HCT116 (cell line): ENCODE measurements around the gene TSPEAR. TPM values are rescaled to one million over a fixed set of nuclear protein-coding genes. Genes with fewer than 3 reads are reported as not detected.

Experiments
- ATAC-seq: fragments of 200-7000 bp; cut with Tn5 transposase; 2 replicates; pipeline ENCODE4 v1.9.1; 2020; ENCODE audit warnings: mild to moderate bottlenecking, moderate library complexity
- BruUV-seq: library from RNA; stranded (reverse); fragments of 400-500 nt; replicated peaks from 2 replicates; lab custom pipeline; 2021; lab: Mats Ljungman, UMichigan
- CTCF ChIA-PET: fragments of 300-600 bp; sonication (Branson Sonifier 250); formaldehyde crosslinking; loops from one replicate; lab custom pipeline; 2021; ENCODE audit warnings: antibody characterized with exemption; lab: Charles Lee
- POLR2A ChIA-PET: fragments of 300-600, 350-600 bp; sonication (Branson Sonifier 250); formaldehyde crosslinking; loops from one replicate; lab custom pipeline; 2021; ENCODE audit warnings: antibody characterized with exemption; lab: Charles Lee
- RAD21 ChIA-PET, 2 experiments: fragments of 300-600 bp; sonication (Branson Sonifier 250); formaldehyde crosslinking; loops; one replicate each; lab custom pipeline; 2023; ENCODE audit warnings: low total read pairs in 2 of 2; ENCODE audit not compliant: uncharacterized antibody in 2 of 2, unreplicated experiment in 2 of 2, low non-redundant PET in 1 of 2; lab: Charles Lee
- DNase-seq: peaks from one replicate; pipeline ENCODE4 v3.0.0-alpha.2; 2010; ENCODE audit warnings: low read depth, low spot score
- H2AFZ ChIP-seq: fragments of 200-600 bp; shearing (Covaris generic), sonication (generic); 2 replicates; pipeline ENCODE4 v1.6.1; 2017; ENCODE audit warnings: low read depth, mixed run types, mixed read lengths, antibody characterized with exemption, low read length; ENCODE audit not compliant: poor library complexity, severe bottlenecking
- H3K27ac ChIP-seq: 2 replicates; pipeline ENCODE4 v1.5.1; 2012; ENCODE audit warnings: low read depth, low read length
- H3K27me3 ChIP-seq: fragments of 200-600 bp; sonication (generic); 2 replicates; pipeline ENCODE4 v1.6.1; 2016; ENCODE audit warnings: mixed run types, low read length, mixed read lengths; ENCODE audit not compliant: insufficient read depth
- H3K36me3 ChIP-seq, 2 experiments: fragments of 200-500 bp in 1 of 2; fragments of 200-600 bp in 1 of 2; sonication (Bioruptor generic) in 1 of 2; sonication (generic) in 1 of 2; 2 replicates each; pipeline versions ENCODE4 v1.5.1 to v1.6.1; 2014 to 2016; ENCODE audit warnings: low read length in 2 of 2, inconsistent platforms in 1 of 2, mixed read lengths in 1 of 2, mixed run types in 1 of 2; ENCODE audit not compliant: insufficient read depth in 2 of 2, control insufficient read depth in 1 of 2
- H3K4me1 ChIP-seq, 2 experiments: fragments of 200-600 bp in 1 of 2; sonication (generic) in 1 of 2; 2 replicates each; pipeline versions ENCODE4 v1.5.1 to v1.6.1; 2012 to 2017; ENCODE audit warnings: low read length in 2 of 2, inconsistent platforms in 1 of 2, mild to moderate bottlenecking in 1 of 2, mixed read lengths in 1 of 2, mixed run types in 1 of 2, moderate library complexity in 1 of 2; ENCODE audit not compliant: insufficient read depth in 2 of 2, control insufficient read depth in 1 of 2
- H3K4me2 ChIP-seq: fragments of 200-600 bp; sonication (generic); 2 replicates; pipeline ENCODE4 v1.6.1; 2017; ENCODE audit warnings: mixed run types, low read length, mixed read lengths
- H3K4me3 ChIP-seq, 2 experiments: fragments of 200-600 bp in 1 of 2; sonication (generic) in 1 of 2; replicated peaks in 1 of 2; 2 replicates each; pipeline ENCODE4 v1.5.1; 2011 to 2016; ENCODE audit warnings: low read length in 2 of 2, control low read depth in 1 of 2, low read depth in 1 of 2, mild to moderate bottlenecking in 1 of 2, mixed read lengths in 1 of 2, mixed run types in 1 of 2
- H3K79me2 ChIP-seq: fragments of 200-600 bp; sonication (generic); 2 replicates; pipeline ENCODE4 v1.6.1; 2017; ENCODE audit warnings: mild to moderate bottlenecking, mixed run types, low read length, moderate library complexity, mixed read lengths; ENCODE audit not compliant: insufficient read depth
- H3K9ac ChIP-seq: fragments of 200-600 bp; sonication (generic); 2 replicates; pipeline ENCODE4 v1.6.1; 2016; ENCODE audit warnings: low read length, mixed read lengths
- H3K9me2 ChIP-seq: fragments of 200-600 bp; sonication (generic), shearing (Covaris generic); 2 replicates; pipeline ENCODE4 v1.6.1; 2017; ENCODE audit warnings: mixed run types, mild to moderate bottlenecking, moderate library complexity; ENCODE audit not compliant: insufficient read depth
- H3K9me3 ChIP-seq, 2 experiments: fragments of 200-500 bp in 1 of 2; fragments of 200-600 bp in 1 of 2; sonication (Bioruptor generic) in 1 of 2; sonication (generic) in 1 of 2; 2 replicates each; pipeline ENCODE4 v1.6.1; 2014 to 2017; ENCODE audit warnings: low read length in 2 of 2, mixed read lengths in 2 of 2, inconsistent platforms in 1 of 2, low read depth in 1 of 2, mild to moderate bottlenecking in 1 of 2, mixed run types in 1 of 2, moderate library complexity in 1 of 2; ENCODE audit not compliant: control insufficient read depth in 1 of 2, insufficient read depth in 1 of 2
- H4K20me1 ChIP-seq: fragments of 200-600 bp; sonication (generic), shearing (Covaris generic); 2 replicates; pipeline ENCODE4 v1.6.1; 2017; ENCODE audit warnings: mixed run types, mild to moderate bottlenecking, moderate library complexity; ENCODE audit not compliant: insufficient read depth
- CBX3 ChIP-seq: IDR thresholded peaks from 2 replicates; pipeline ENCODE4 v1.6.1; 2012; ENCODE audit warnings: low read depth
- EGR1 ChIP-seq: IDR thresholded peaks from 2 replicates; pipeline ENCODE4 v1.6.1; 2012; ENCODE audit warnings: low read depth
- ELF1 ChIP-seq: IDR thresholded peaks from 2 replicates; pipeline ENCODE4 v1.6.1; 2012; ENCODE audit warnings: low read depth, borderline replicate concordance
- EZH2 ChIP-seq: fragments of 200-600 bp; sonication (generic); IDR thresholded peaks from 2 replicates; pipeline ENCODE4 v1.6.1; 2017; ENCODE audit warnings: antibody characterized with exemption, mixed run types
- EZH2phosphoT487 ChIP-seq: fragments of 200-600 bp; IDR thresholded peaks from 2 replicates; pipeline ENCODE4 v1.6.1; 2018; ENCODE audit warnings: antibody characterized with exemption, borderline replicate concordance
- JUND ChIP-seq: IDR thresholded peaks from 2 replicates; pipeline ENCODE4 v1.6.1; 2012
- POLR2A ChIP-seq: IDR thresholded peaks from 2 replicates; pipeline ENCODE4 v1.7.0; 2011; ENCODE audit warnings: borderline replicate concordance; ENCODE audit not compliant: insufficient read depth, insufficient read length; ENCODE audit errors: extremely low read depth
- POLR2AphosphoS5 ChIP-seq: IDR thresholded peaks from 2 replicates; pipeline ENCODE4 v1.6.1; 2011; ENCODE audit warnings: mild to moderate bottlenecking, low read depth, low read length, moderate library complexity
- RAD21 ChIP-seq: IDR thresholded peaks from 2 replicates; pipeline ENCODE4 v1.6.1; 2012; ENCODE audit warnings: low read depth, mild to moderate bottlenecking
- SP1 ChIP-seq: IDR thresholded peaks from 2 replicates; pipeline ENCODE4 v1.6.1; 2012; ENCODE audit warnings: low read depth
- SRF ChIP-seq: IDR thresholded peaks from 2 replicates; pipeline ENCODE4 v1.6.1; 2012; ENCODE audit warnings: low read depth
- TCF7L2 ChIP-seq: IDR thresholded peaks from 2 replicates; pipeline ENCODE4 v1.7.0; 2011; ENCODE audit warnings: borderline replicate concordance, inconsistent platforms; ENCODE audit not compliant: insufficient read depth, insufficient read length; ENCODE audit errors: extremely low read depth
- YY1 ChIP-seq: IDR thresholded peaks from 2 replicates; pipeline ENCODE4 v1.6.1; 2011; ENCODE audit warnings: low read length, low read depth, moderate library complexity, mild to moderate bottlenecking; ENCODE audit not compliant: insufficient replicate concordance; ENCODE audit errors: extremely low read depth
- ZNF274 ChIP-seq: fragments of 200-500 bp; sonication (Bioruptor generic); IDR thresholded peaks from 2 replicates; pipeline ENCODE4 v1.6.1; 2014; ENCODE audit warnings: mild to moderate bottlenecking, low read depth, low read length, inconsistent platforms
- intact Hi-C: fragments of 100-400 bp; cut with micrococcal nuclease; formaldehyde crosslinking; loops from 2 replicates; pipeline ENCODE4 v1.10.0; 2022
- total RNA-seq: library from RNA; stranded (reverse); gene quantifications from one replicate; pipeline ENCODE4 v1.2.1, GENCODE V29; 2021; ENCODE audit not compliant: unreplicated experiment
- TF ChIP-seq, protein P1 (sequence below): IDR thresholded peaks from 2 replicates; pipeline ENCODE4 v1.6.1; 2012
- TF ChIP-seq, protein P2 (sequence below): IDR thresholded peaks from 2 replicates; pipeline ENCODE4 v1.6.1; 2012; ENCODE audit warnings: low read depth
- TF ChIP-seq, protein P3 (sequence below), 3 experiments: fragments of 200-600 bp in 1 of 3; sonication (generic) in 1 of 3; IDR thresholded peaks in 2 of 3; conservative IDR thresholded peaks in 1 of 3; 2 replicates each; pipeline ENCODE4 v1.5.1; 2012 to 2017; ENCODE audit warnings: low read depth in 2 of 3, low read length in 2 of 3, antibody characterized with exemption in 1 of 3, borderline replicate concordance in 1 of 3, control low read depth in 1 of 3, mild to moderate bottlenecking in 1 of 3, mixed read lengths in 1 of 3, mixed run types in 1 of 3, moderate library complexity in 1 of 3; ENCODE audit not compliant: insufficient read depth in 1 of 3
- TF ChIP-seq, protein P4 (sequence below): IDR thresholded peaks from 2 replicates; pipeline ENCODE4 v1.6.1; 2011; ENCODE audit warnings: mild to moderate bottlenecking, low read length, moderate library complexity; ENCODE audit not compliant: insufficient replicate concordance; ENCODE audit errors: extremely low read depth
- TF ChIP-seq, protein P5 (sequence below): IDR thresholded peaks from 2 replicates; pipeline ENCODE4 v1.6.1; 2012

The TSPEAR gene
- total RNA-seq, 1 experiment from 2014 or later: not detected

DNA sequence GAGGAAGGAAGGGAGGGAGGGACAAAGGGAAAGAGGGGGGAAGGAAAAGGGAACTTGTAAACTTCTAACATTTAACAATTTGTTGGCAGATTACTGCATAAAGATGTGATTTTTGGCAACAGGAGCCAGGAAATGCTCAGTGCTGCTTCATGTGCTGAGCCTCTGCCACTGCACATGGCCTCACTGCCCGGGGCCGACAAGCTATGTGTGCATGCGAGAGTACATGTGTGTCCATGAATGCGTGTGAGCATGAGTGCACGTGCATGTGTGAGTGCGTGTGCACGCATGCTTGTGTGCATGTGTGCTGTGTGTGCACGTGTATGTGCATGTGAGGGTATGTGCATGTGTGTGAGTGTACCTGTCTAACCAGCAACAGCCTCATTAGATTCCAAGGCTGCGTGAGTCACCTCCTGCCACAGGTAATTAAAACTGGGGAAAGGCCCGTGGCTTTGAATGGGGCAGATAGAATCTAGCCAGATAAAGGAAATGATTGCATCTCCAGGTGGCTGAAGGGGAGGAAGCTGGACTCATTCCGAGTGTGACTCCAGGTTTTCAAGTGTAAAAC is 41.4 kb upstream of the TSPEAR start:
- ATAC-seq (peak; percentile 83), DNase-seq (peak; percentile 39)
- Histone ChIP-seq H3K4me1 (peaks cover 12 to 17% of the 10 kb centered on the region in 2 experiments), H3K79me2 (no peaks in the 10 kb centered on the region), H3K27me3 (no peaks in the 10 kb centered on the region), H4K20me1 (no peaks in the 10 kb centered on the region), H3K9ac (0 out of 2 replicates have a peak overlapping the region, but pooled peaks have one; percentile 12), H3K27ac (peak overlapping the region; percentile 8; the same call in 1 of the 2 replicates), H3K4me3 (no peak overlapping the region), H2AFZ (no peak overlapping the region), H3K36me3 (no peaks in the 10 kb centered on the region), H3K4me2 (peak overlapping the region; percentile 50), H3K9me3 (no peaks in the 10 kb centered on the region), H3K9me2 (no peaks in the 10 kb centered on the region)
- no TSS peak for BruUV-seq
- ChIA-PET RAD21 (no interaction called here), CTCF (interaction anchor here (0.7 to 1.7 kb wide), 4 partner anchors 9 to 41 kb away, joined by 3 to 6 read pairs (median 4); no protein-coding TSS in a partner anchor), POLR2A (no interaction called here)
- intact Hi-C loops: no loop called here
- no peak for TF ChIP-seq SRF
- no peak for TF ChIP-seq ZNF274
- no peak for TF ChIP-seq EZH2
- TF ChIP-seq YY1: no peak
- TF ChIP-seq TCF7L2: peak; percentile 56
- peak; percentile 65 for TF ChIP-seq JUND
- TF ChIP-seq, protein P1, sequence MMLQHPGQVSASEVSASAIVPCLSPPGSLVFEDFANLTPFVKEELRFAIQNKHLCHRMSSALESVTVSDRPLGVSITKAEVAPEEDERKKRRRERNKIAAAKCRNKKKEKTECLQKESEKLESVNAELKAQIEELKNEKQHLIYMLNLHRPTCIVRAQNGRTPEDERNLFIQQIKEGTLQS: no peak
- TF ChIP-seq, protein P2, sequence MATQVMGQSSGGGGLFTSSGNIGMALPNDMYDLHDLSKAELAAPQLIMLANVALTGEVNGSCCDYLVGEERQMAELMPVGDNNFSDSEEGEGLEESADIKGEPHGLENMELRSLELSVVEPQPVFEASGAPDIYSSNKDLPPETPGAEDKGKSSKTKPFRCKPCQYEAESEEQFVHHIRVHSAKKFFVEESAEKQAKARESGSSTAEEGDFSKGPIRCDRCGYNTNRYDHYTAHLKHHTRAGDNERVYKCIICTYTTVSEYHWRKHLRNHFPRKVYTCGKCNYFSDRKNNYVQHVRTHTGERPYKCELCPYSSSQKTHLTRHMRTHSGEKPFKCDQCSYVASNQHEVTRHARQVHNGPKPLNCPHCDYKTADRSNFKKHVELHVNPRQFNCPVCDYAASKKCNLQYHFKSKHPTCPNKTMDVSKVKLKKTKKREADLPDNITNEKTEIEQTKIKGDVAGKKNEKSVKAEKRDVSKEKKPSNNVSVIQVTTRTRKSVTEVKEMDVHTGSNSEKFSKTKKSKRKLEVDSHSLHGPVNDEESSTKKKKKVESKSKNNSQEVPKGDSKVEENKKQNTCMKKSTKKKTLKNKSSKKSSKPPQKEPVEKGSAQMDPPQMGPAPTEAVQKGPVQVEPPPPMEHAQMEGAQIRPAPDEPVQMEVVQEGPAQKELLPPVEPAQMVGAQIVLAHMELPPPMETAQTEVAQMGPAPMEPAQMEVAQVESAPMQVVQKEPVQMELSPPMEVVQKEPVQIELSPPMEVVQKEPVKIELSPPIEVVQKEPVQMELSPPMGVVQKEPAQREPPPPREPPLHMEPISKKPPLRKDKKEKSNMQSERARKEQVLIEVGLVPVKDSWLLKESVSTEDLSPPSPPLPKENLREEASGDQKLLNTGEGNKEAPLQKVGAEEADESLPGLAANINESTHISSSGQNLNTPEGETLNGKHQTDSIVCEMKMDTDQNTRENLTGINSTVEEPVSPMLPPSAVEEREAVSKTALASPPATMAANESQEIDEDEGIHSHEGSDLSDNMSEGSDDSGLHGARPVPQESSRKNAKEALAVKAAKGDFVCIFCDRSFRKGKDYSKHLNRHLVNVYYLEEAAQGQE: no peak
- TF ChIP-seq RAD21: no peak
- TF ChIP-seq, protein P3, sequence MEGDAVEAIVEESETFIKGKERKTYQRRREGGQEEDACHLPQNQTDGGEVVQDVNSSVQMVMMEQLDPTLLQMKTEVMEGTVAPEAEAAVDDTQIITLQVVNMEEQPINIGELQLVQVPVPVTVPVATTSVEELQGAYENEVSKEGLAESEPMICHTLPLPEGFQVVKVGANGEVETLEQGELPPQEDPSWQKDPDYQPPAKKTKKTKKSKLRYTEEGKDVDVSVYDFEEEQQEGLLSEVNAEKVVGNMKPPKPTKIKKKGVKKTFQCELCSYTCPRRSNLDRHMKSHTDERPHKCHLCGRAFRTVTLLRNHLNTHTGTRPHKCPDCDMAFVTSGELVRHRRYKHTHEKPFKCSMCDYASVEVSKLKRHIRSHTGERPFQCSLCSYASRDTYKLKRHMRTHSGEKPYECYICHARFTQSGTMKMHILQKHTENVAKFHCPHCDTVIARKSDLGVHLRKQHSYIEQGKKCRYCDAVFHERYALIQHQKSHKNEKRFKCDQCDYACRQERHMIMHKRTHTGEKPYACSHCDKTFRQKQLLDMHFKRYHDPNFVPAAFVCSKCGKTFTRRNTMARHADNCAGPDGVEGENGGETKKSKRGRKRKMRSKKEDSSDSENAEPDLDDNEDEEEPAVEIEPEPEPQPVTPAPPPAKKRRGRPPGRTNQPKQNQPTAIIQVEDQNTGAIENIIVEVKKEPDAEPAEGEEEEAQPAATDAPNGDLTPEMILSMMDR (IDR thresholded peaks at IDR 0.05 in 2 of 3, conservative IDR thresholded peaks at IDR 0.05 in 1 of 3; ENCODE audit: borderline replicate concordance in 1 of 3, insufficient read depth in 1 of 3, low read depth in 2 of 3, low read length in 2 of 3): peak in 2 of 3 experiments; percentile 11 to 39; a peak in 2 of 6 replicates
- TF ChIP-seq, protein P4, sequence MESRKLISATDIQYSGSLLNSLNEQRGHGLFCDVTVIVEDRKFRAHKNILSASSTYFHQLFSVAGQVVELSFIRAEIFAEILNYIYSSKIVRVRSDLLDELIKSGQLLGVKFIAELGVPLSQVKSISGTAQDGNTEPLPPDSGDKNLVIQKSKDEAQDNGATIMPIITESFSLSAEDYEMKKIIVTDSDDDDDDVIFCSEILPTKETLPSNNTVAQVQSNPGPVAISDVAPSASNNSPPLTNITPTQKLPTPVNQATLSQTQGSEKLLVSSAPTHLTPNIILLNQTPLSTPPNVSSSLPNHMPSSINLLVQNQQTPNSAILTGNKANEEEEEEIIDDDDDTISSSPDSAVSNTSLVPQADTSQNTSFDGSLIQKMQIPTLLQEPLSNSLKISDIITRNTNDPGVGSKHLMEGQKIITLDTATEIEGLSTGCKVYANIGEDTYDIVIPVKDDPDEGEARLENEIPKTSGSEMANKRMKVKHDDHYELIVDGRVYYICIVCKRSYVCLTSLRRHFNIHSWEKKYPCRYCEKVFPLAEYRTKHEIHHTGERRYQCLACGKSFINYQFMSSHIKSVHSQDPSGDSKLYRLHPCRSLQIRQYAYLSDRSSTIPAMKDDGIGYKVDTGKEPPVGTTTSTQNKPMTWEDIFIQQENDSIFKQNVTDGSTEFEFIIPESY: no peak
- TF ChIP-seq CBX3: no peak
- no peak for TF ChIP-seq EGR1
- no peak for TF ChIP-seq POLR2A
- TF ChIP-seq EZH2phosphoT487: no peak
- TF ChIP-seq POLR2AphosphoS5: no peak
- no peak for TF ChIP-seq ELF1
- TF ChIP-seq, protein P5, sequence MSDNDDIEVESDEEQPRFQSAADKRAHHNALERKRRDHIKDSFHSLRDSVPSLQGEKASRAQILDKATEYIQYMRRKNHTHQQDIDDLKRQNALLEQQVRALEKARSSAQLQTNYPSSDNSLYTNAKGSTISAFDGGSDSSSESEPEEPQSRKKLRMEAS: peak; percentile 64; the same call in 1 of the 2 replicates
- TF ChIP-seq SP1: peak; percentile 47; the same call in 1 of the 2 replicates
